WTC11 (cell line): ENCODE data around the gene LUC7L.

ENCODE experiments used
- GRHL2 ChIP-seq: fragments of 250-450 bp; sonication (Bioruptor Pico); IDR thresholded peaks from 2 replicates; pipeline ENCODE4 v1.8.0; 2022; ENCODE audit warnings: mild to moderate bottlenecking, moderate library complexity; ENCODE audit not compliant: insufficient replicate concordance, severe bottlenecking
- SOX15 ChIP-seq: fragments of 250-450 bp; sonication (Bioruptor Pico); IDR thresholded peaks from 2 replicates; pipeline ENCODE4 v1.9.0; 2021; ENCODE audit warnings: mild to moderate bottlenecking
- ZNF121 ChIP-seq: sonication (generic); formaldehyde crosslinking; IDR thresholded peaks from 2 replicates; pipeline ENCODE4 v1.8.0; 2023; ENCODE audit warnings: missing genetic modification reagents
- ZNF671 ChIP-seq: fragments of 250-450 bp; sonication (Bioruptor Pico); IDR thresholded peaks from 2 replicates; pipeline ENCODE4 v1.8.0; 2021; ENCODE audit warnings: mild to moderate bottlenecking
- TF ChIP-seq, protein P1 (sequence below): sonication (generic); formaldehyde crosslinking; conservative IDR thresholded peaks from 2 replicates; pipeline ENCODE4 v1.8.1; 2022; ENCODE audit warnings: mild to moderate bottlenecking, missing genetic modification reagents
- TF ChIP-seq, protein P2 (sequence below): fragments of 200-600 bp; IDR thresholded peaks from 2 replicates; pipeline ENCODE4 v1.8.0; 2022; ENCODE audit warnings: antibody characterized with exemption
- TF ChIP-seq, protein P3 (sequence below): sonication (generic); formaldehyde crosslinking; IDR thresholded peaks from 2 replicates; pipeline ENCODE4 v1.8.0; 2022; ENCODE audit warnings: mild to moderate bottlenecking, missing genetic modification reagents
- TF ChIP-seq, protein P4 (sequence below): sonication (generic); formaldehyde crosslinking; IDR thresholded peaks from 2 replicates; pipeline ENCODE4 v1.8.1; 2022; ENCODE audit warnings: mild to moderate bottlenecking, moderate library complexity, missing genetic modification reagents
- TF ChIP-seq, protein P5 (sequence below): sonication (generic); formaldehyde crosslinking; IDR thresholded peaks from 2 replicates; pipeline ENCODE4 v1.8.0; 2022; ENCODE audit warnings: mild to moderate bottlenecking, missing genetic modification reagents

DNA sequence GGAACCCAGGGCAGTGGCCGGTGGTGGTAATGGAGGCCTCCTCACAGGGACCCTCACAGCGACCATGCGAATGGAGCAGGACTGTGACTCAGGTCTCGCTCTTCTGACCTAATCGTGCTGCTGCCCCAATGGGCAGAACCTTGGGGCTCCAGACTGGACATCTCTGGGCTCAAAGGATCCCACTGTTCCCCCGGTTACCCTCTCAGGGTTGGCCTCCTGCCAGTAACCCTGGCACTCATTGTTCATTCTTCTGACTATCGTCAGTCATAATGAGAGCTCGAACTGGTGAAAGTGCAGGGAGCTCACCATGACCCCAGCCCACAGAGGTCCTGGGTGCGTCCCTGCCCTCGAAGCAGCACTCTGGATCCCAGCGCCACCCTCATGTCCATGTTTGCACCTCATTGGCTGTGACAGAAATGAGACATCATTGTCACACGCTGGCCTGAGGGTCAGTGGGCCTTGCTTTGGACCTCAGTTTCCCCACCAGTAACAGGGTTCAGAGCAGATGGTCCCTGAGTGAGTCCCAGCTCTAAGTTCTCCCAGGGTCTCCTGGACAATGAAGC lies 86.8 kb downstream of the LUC7L start:
- TF ChIP-seq, protein P1, sequence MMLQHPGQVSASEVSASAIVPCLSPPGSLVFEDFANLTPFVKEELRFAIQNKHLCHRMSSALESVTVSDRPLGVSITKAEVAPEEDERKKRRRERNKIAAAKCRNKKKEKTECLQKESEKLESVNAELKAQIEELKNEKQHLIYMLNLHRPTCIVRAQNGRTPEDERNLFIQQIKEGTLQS (CRISPR knock-in tag) = no peak
- no peak for TF ChIP-seq ZNF671
- TF ChIP-seq, protein P2, sequence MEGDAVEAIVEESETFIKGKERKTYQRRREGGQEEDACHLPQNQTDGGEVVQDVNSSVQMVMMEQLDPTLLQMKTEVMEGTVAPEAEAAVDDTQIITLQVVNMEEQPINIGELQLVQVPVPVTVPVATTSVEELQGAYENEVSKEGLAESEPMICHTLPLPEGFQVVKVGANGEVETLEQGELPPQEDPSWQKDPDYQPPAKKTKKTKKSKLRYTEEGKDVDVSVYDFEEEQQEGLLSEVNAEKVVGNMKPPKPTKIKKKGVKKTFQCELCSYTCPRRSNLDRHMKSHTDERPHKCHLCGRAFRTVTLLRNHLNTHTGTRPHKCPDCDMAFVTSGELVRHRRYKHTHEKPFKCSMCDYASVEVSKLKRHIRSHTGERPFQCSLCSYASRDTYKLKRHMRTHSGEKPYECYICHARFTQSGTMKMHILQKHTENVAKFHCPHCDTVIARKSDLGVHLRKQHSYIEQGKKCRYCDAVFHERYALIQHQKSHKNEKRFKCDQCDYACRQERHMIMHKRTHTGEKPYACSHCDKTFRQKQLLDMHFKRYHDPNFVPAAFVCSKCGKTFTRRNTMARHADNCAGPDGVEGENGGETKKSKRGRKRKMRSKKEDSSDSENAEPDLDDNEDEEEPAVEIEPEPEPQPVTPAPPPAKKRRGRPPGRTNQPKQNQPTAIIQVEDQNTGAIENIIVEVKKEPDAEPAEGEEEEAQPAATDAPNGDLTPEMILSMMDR = no peak
- TF ChIP-seq, protein P3, sequence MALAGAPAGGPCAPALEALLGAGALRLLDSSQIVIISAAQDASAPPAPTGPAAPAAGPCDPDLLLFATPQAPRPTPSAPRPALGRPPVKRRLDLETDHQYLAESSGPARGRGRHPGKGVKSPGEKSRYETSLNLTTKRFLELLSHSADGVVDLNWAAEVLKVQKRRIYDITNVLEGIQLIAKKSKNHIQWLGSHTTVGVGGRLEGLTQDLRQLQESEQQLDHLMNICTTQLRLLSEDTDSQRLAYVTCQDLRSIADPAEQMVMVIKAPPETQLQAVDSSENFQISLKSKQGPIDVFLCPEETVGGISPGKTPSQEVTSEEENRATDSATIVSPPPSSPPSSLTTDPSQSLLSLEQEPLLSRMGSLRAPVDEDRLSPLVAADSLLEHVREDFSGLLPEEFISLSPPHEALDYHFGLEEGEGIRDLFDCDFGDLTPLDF (CRISPR knock-in tag) = no peak
- no peak for TF ChIP-seq GRHL2
- TF ChIP-seq, protein P4, sequence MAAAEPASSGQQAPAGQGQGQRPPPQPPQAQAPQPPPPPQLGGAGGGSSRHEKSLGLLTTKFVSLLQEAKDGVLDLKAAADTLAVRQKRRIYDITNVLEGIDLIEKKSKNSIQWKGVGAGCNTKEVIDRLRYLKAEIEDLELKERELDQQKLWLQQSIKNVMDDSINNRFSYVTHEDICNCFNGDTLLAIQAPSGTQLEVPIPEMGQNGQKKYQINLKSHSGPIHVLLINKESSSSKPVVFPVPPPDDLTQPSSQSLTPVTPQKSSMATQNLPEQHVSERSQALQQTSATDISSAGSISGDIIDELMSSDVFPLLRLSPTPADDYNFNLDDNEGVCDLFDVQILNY (CRISPR knock-in tag) = no peak
- no peak for TF ChIP-seq ZNF121
- TF ChIP-seq, protein P5, sequence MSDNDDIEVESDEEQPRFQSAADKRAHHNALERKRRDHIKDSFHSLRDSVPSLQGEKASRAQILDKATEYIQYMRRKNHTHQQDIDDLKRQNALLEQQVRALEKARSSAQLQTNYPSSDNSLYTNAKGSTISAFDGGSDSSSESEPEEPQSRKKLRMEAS (CRISPR knock-in tag) = no peak
- no peak for TF ChIP-seq SOX15 (CRISPR knock-in tag)
